ENCODE results near the gene HBA2. TPM values are rescaled to one million over a fixed set of nuclear protein-coding genes. Genes with fewer than 3 reads are reported as not detected.
"Not testable (repeated sequence)": the region's sequence is repeated elsewhere in the genome, so short reads cannot be mapped to it uniquely, and the experiment has no call there.

The HBA2 gene
- total and polyA plus RNA-seq, 9 of the 15 experiments (the other 6 are each of a cell fraction or from before 2014, with no cell fraction given): 40.4 to 853 (median 286) TPM

- H3K27ac ChIP-seq (ENCODE audit: extremely low read depth, low read depth, low read length); BruUV-seq (replicated peaks); H3K4me2 ChIP-seq (ENCODE audit: insufficient read depth, low read length); H3K4me3 ChIP-seq; CTCF ChIA-PET (ENCODE audit: low intra/inter-chr PET ratio); H3K9me1 ChIP-seq (ENCODE audit: control insufficient read depth, insufficient read depth, low read length); H3K27me3 ChIP-seq (ENCODE audit: control insufficient read depth in 2 of 2, insufficient read depth in 2 of 2, low read length in 2 of 2); H3K79me2 ChIP-seq (ENCODE audit: control insufficient read depth, insufficient read depth, low read length); H3K36me3 ChIP-seq (ENCODE audit: control insufficient read depth, insufficient read depth, low read length); H2AFZ ChIP-seq (ENCODE audit: low read depth, low read length); intact Hi-C loops (cut with micrococcal nuclease); H4K20me1 ChIP-seq (replicated peaks; ENCODE audit: control insufficient read depth, insufficient read depth, low read length); H3K9me3 ChIP-seq (replicated peaks; ENCODE audit: control insufficient read depth, insufficient read depth, low read depth, low read length); in situ Hi-C loops (cut with MboI); H3K9ac ChIP-seq (ENCODE audit: insufficient read depth in 1 of 2, low read depth in 2 of 2, low read length in 2 of 2); TF ChIP-seq NR2C2 (CRISPR knock-in tag; IDR thresholded peaks at IDR 0.05): not testable (repeated sequence)
- peak; percentile 67 for ATAC-seq
- DNase-seq (ENCODE audit: extremely low read depth in 1 of 4, low spot score in 3 of 4): peak in 1 of 4 experiments; percentile 43
- WGBS (ENCODE audit: insufficient coverage, low coverage, missing lambda C conversion rate): no CpG with 5 or more reads among the region's 74 CpGs
- FAIRE-seq: peak; percentile 74
- POLR2A ChIA-PET: interaction anchor here (0.9 kb wide), 1 partner anchor 10 kb away, joined by 3 read pairs; no protein-coding TSS in a partner anchor
- H3K4me1 ChIP-seq (replicated peaks in 1 of 2; ENCODE audit: control insufficient read depth in 2 of 2, insufficient read depth in 2 of 2, low read length in 2 of 2): peaks cover 25% of the 10 kb centered on the region in 2 experiments; a peak in 4 of 5 replicates
- peak in 1 of 3 experiments; percentile 8; a peak in 1 of 6 replicates for TF ChIP-seq ZBTB11 (CRISPR knock-in tag; IDR thresholded peaks at IDR 0.05)
- TF ChIP-seq NR2C2 (tag; IDR thresholded peaks at IDR 0.05): 0 out of 2 replicates have a peak, but pooled peaks have one; percentile 6
Observed at GRCh38 chr16:153550-154216, 19.0 kb upstream of the HBA2 start.
